Panc1 (cell line): ENCODE results near the gene DYNLT1.

ENCODE experiments used
- CTCF ChIP-seq: fragments of 450-650 bp; IDR thresholded peaks from 2 replicates; pipeline ENCODE4 v1.5.1; 2017; ENCODE audit warnings: mild to moderate bottlenecking
- REST ChIP-seq, 2 experiments: IDR thresholded peaks; 2 replicates each; pipeline ENCODE4 v1.6.1; 2011 to 2012; ENCODE audit warnings: low read depth in 2 of 2, control low read depth in 1 of 2, low read length in 1 of 2, mild to moderate bottlenecking in 1 of 2, moderate library complexity in 1 of 2; ENCODE audit not compliant: insufficient read depth in 1 of 2
- SIN3A ChIP-seq: IDR thresholded peaks from 2 replicates; pipeline ENCODE4 v1.6.1; 2012; ENCODE audit warnings: low read depth, mild to moderate bottlenecking, low read length, moderate library complexity, borderline replicate concordance; ENCODE audit not compliant: insufficient read depth

GRCh38 chr6:158674342-158675131 is 30.0 kb upstream of the DYNLT1 start:
- TF ChIP-seq CTCF (no peak), SIN3A (no peak), REST (IDR thresholded peaks at IDR 0.05; ENCODE audit: insufficient read depth in 1 of 2, low read depth in 2 of 2, low read length in 1 of 2) (no peak)
